HG03108 (cell line): Measurements from ENCODE around the gene TOMM70.

Experiments
- ATAC-seq: cut with Tn5 transposase; IDR thresholded peaks from one replicate; pipeline ENCODE4 v1.9.1; 2021; ENCODE audit warnings: moderate library complexity; ENCODE audit not compliant: unreplicated experiment

TOMM70 gene

GRCh38 chr3:100412912-100413590, 12.2 kb upstream of the TOMM70 start:
- no peak for ATAC-seq

- ATAC-seq, result no peak
These were observed 10.4 kb upstream of the TOMM70 start for GRCh38 chr3:100411091-100411982.

- no peak for ATAC-seq
These were observed 7.2 kb upstream of the TOMM70 start for GRCh38 chr3:100407977-100408532.

GRCh38 chr3:100407164-100407563, 6.3 kb upstream of the TOMM70 start:
- ATAC-seq, result no peak

GRCh38 chr3:100404250-100404548, 3.3 kb upstream of the TOMM70 start:
- ATAC-seq, result no peak

GRCh38 chr3:100403362-100404249, 2.7 kb upstream of the TOMM70 start:
- ATAC-seq, result no peak

- ATAC-seq, result no peak
These were observed 2.0 kb upstream of the TOMM70 start for GRCh38 chr3:100402891-100403290.

- ATAC-seq, result no peak
These were observed 1.4 kb upstream of the TOMM70 start for GRCh38 chr3:100402256-100402655.

- peak; percentile 6 for ATAC-seq
These were observed 769 bp upstream of the TOMM70 start for GRCh38 chr3:100401674-100402041.

GRCh38 chr3:100400419-100400779, 490 bp downstream of the TOMM70 start:
- ATAC-seq, result peak; percentile 10

GRCh38 chr3:100399341-100400071, 1.4 kb downstream of the TOMM70 start:
- ATAC-seq, result no peak

GRCh38 chr3:100396967-100397366, 3.9 kb downstream of the TOMM70 start:
- ATAC-seq, result no peak

- ATAC-seq, result no peak
These were observed 5.0 kb downstream of the TOMM70 start for GRCh38 chr3:100395679-100396431.

GRCh38 chr3:100389025-100389424, 11.9 kb downstream of the TOMM70 start:
- no peak for ATAC-seq

GRCh38 chr3:100386437-100387074, 14.3 kb downstream of the TOMM70 start:
- no peak for ATAC-seq

- ATAC-seq, result no peak
These were observed 16.0 kb downstream of the TOMM70 start for GRCh38 chr3:100384733-100385525.

- no peak for ATAC-seq
These were observed 24.6 kb downstream of the TOMM70 start for GRCh38 chr3:100376301-100376700.

GRCh38 chr3:100374521-100374920, 26.4 kb downstream of the TOMM70 start:
- no peak for ATAC-seq

- no peak for ATAC-seq
These were observed 30.1 kb downstream of the TOMM70 start for GRCh38 chr3:100370756-100371155.
